Hepatocyte (in vitro differentiated cells): Measurements from ENCODE around the gene CRTAP. TPM values are rescaled to one million over a fixed set of nuclear protein-coding genes. Genes with fewer than 3 reads are reported as not detected.
"Not testable (repeated sequence)": the region's sequence is repeated elsewhere in the genome, so short reads cannot be mapped to it uniquely, and the experiment has no call there.

Experiments used
- DNase-seq: peaks from one replicate; pipeline ENCODE4 v3.0.0-alpha.2; 2016; ENCODE audit warnings: low spot score
- H2AFZ ChIP-seq: fragments of 200-600 bp; sonication (generic); 2 replicates; pipeline ENCODE4 v1.6.0; 2016; ENCODE audit warnings: antibody characterized with exemption, mild to moderate bottlenecking
- H3K27ac ChIP-seq: fragments of 200-600 bp; sonication (generic); 2 replicates; pipeline ENCODE4 v1.5.1; 2016; ENCODE audit warnings: mild to moderate bottlenecking
- H3K27me3 ChIP-seq: fragments of 200-600 bp; sonication (generic); 2 replicates; pipeline ENCODE4 v1.6.1; 2016
- H3K36me3 ChIP-seq: fragments of 200-600 bp; sonication (generic); replicated peaks from 2 replicates; pipeline ENCODE4 v1.5.1; 2016; ENCODE audit warnings: low read depth; ENCODE audit not compliant: insufficient read depth
- H3K4me1 ChIP-seq: fragments of 200-600 bp; sonication (generic); 2 replicates; pipeline ENCODE4 v1.5.1; 2016; ENCODE audit warnings: mild to moderate bottlenecking, moderate library complexity; ENCODE audit not compliant: insufficient read depth
- H3K4me2 ChIP-seq: fragments of 200-600 bp; sonication (generic); 2 replicates; pipeline ENCODE4 v1.6.0; 2016
- H3K4me3 ChIP-seq: fragments of 200-600 bp; sonication (generic); 2 replicates; pipeline ENCODE4 v1.5.1; 2016; ENCODE audit warnings: mild to moderate bottlenecking
- H3K79me2 ChIP-seq: fragments of 200-600 bp; sonication (generic); 2 replicates; pipeline ENCODE4 v1.6.0; 2017; ENCODE audit warnings: mild to moderate bottlenecking
- H3K9me2 ChIP-seq: fragments of 200-600 bp; sonication (generic); replicated peaks from 2 replicates; pipeline ENCODE4 v1.6.0; 2017; ENCODE audit warnings: mild to moderate bottlenecking; ENCODE audit not compliant: insufficient read depth
- H3K9me3 ChIP-seq: fragments of 200-600 bp; sonication (generic); 2 replicates; pipeline ENCODE4 v1.5.1; 2016; ENCODE audit warnings: low read depth, mild to moderate bottlenecking
- H4K20me1 ChIP-seq: fragments of 200-600 bp; sonication (generic); 2 replicates; pipeline ENCODE4 v1.6.0; 2016; ENCODE audit warnings: mild to moderate bottlenecking; ENCODE audit not compliant: insufficient read depth, poor library complexity, severe bottlenecking
- EZH2 ChIP-seq: fragments of 200-600 bp; sonication (generic); IDR thresholded peaks from 2 replicates; pipeline ENCODE4 v1.6.1; 2016; ENCODE audit warnings: antibody characterized with exemption, mild to moderate bottlenecking, borderline replicate concordance
- EZH2phosphoT487 ChIP-seq: fragments of 200-600 bp; sonication (generic); IDR thresholded peaks from one replicate; pipeline ENCODE4 v1.6.1; 2018; ENCODE audit warnings: antibody characterized with exemption, mild to moderate bottlenecking, low read depth, moderate library complexity; ENCODE audit not compliant: unreplicated experiment, severe bottlenecking
- WGBS: methylation state at CpG from one replicate; pipeline ENCODE4 v1.1.6; 2016; ENCODE audit warnings: low lambda C conversion rate; ENCODE audit errors: missing lambda C conversion rate; 5-methylcytosine and 5-hydroxymethylcytosine counted together
- polyA plus RNA-seq: library from polyadenylated mRNA; unstranded; fragments of >200 nt; fragmentation: Nextera tagmentation; extraction: Ambion mirVana; gene quantifications from 2 replicates; pipeline ENCODE4 v1.2.1, GENCODE V29; 2016
- total RNA-seq: library from RNA; depleted of rRNA; stranded (reverse); fragments of >200 nt; gene quantifications from 2 replicates; pipeline ENCODE4 v1.2.3, GENCODE V29; 2014
- TF ChIP-seq, protein P1 (sequence below): fragments of 200-600 bp; sonication (generic); IDR thresholded peaks from 2 replicates; pipeline ENCODE4 v1.5.1; 2016; ENCODE audit warnings: antibody characterized with exemption, mild to moderate bottlenecking; ENCODE audit not compliant: poor library complexity

Gene CRTAP
- total RNA-seq (178 and 201 TPM in 2 replicates), polyA plus RNA-seq (125 and 127 TPM in 2 replicates)

DNA sequence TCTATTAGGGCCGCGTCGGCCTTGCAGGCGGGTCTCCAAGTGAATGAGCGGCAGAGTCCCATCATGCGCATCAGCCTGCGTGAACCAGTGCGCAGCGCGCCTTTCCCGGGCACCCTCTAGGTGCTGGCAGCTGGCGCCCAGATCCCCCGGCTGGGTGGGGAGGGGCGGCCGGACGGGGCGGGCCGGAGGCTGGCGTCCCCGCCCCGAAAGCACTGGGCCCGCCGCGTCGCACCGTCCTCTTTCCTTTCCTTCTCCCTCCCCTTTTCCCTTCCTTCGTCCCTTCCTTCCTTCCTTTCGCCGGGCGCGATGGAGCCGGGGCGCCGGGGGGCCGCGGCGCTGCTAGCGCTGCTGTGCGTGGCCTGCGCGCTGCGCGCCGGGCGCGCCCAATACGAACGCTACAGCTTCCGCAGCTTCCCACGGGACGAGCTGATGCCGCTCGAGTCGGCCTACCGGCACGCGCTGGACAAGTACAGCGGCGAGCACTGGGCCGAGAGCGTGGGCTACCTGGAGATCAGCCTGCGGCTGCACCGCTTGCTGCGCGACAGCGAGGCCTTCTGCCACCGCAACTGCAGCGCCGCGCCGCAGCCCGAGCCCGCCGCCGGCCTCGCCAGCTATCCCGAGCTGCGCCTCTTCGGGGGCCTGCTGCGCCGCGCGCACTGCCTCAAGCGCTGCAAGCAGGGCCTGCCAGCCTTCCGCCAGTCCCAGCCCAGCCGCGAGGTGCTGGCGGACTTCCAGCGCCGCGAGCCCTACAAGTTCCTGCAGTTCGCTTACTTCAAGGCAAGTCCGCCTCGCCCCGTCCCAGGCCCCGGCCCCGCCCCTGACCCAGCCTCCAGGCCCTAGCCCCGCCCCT is at the start of gene CRTAP:
TSS of gene CRTAP (plus strand) at position 243 of the 850 bp plus-strand sequence. CDS start at position 307, 64 bp downstream.
- Histone ChIP-seq H2AFZ (peak within 1 kb of the TSS; percentile 91), H3K4me1 (peaks cover 5% of the 10 kb centered on the region), H3K36me3 (no peaks in the 10 kb centered on the region), H3K4me2 (peak within 1 kb of the TSS; percentile 90), H3K27me3 (no peaks in the 10 kb centered on the region), H3K27ac (peak within 1 kb of the TSS; percentile 91), H3K9me2 (no peaks in the 10 kb centered on the region), H3K9me3 (no peaks in the 10 kb centered on the region), H4K20me1 (no peaks in the 10 kb centered on the region), H3K4me3 (peak within 1 kb of the TSS; percentile 64), H3K79me2 (peaks cover 23% of the 10 kb centered on the region)
- TF ChIP-seq, protein P1, sequence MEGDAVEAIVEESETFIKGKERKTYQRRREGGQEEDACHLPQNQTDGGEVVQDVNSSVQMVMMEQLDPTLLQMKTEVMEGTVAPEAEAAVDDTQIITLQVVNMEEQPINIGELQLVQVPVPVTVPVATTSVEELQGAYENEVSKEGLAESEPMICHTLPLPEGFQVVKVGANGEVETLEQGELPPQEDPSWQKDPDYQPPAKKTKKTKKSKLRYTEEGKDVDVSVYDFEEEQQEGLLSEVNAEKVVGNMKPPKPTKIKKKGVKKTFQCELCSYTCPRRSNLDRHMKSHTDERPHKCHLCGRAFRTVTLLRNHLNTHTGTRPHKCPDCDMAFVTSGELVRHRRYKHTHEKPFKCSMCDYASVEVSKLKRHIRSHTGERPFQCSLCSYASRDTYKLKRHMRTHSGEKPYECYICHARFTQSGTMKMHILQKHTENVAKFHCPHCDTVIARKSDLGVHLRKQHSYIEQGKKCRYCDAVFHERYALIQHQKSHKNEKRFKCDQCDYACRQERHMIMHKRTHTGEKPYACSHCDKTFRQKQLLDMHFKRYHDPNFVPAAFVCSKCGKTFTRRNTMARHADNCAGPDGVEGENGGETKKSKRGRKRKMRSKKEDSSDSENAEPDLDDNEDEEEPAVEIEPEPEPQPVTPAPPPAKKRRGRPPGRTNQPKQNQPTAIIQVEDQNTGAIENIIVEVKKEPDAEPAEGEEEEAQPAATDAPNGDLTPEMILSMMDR: no peak
- under 1% methylated on average over 30 of the region's 98 CpGs for WGBS
- DNase-seq: peak; percentile 95

DNA sequence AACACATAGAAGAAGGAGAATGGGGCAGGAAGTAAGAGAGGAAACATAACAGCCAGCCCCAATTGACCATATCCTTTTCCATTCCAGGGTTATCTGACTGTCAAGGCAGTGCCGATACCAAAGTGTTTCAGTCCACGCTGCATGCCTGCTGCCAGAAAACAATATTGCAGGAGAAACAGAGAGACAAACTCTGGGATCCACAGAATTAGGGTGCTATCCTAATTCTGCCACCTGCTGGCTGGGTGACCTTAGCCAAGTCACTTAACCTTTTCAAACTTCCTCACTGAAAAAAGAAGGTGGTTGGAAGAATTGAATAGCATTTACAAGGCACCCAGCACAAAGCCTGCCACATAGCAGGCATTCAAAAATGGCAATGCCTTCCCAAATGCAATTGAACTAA is 48.9 kb upstream of the CRTAP start:
- Histone ChIP-seq H3K4me3 (no peak overlapping the region), H3K79me2 (no peaks in the 10 kb centered on the region), H3K27ac (no peak overlapping the region), H3K27me3 (no peaks in the 10 kb centered on the region), H3K4me1 (peaks cover 25% of the 10 kb centered on the region), H3K9me3 (no peaks in the 10 kb centered on the region), H3K9me2 (no peaks in the 10 kb centered on the region), H3K4me2 (no peak overlapping the region), H2AFZ (no peak overlapping the region), H4K20me1 (no peaks in the 10 kb centered on the region), H3K36me3 (no peaks in the 10 kb centered on the region)
- 100% methylated on average over 2 of the region's 2 CpGs for WGBS
- no peak for DNase-seq
- TF ChIP-seq, protein P1: no peak
- TF ChIP-seq EZH2phosphoT487 (no peak), EZH2 (no peak)

DNA sequence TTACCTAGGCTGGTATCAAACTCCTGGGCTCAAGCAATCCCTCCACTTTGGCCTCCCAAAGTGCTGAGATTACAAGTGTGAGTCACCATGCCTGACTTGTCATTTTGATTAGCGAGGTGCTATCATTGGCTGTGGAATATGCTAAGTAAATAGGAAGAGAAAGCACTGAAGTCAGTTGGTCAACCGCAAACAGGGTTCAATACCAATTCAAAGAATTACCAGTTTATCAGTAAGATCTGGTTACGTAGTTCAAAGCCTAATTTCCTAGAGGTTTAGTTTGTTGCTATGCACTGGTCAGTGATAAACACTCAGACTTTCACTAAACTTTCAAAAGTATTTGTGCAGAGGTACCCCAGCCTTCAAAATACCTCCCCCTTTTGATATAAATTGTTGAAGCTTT is 46.3 kb upstream of the CRTAP start:
- H3K4me2 ChIP-seq: no peak overlapping the region

DNA sequence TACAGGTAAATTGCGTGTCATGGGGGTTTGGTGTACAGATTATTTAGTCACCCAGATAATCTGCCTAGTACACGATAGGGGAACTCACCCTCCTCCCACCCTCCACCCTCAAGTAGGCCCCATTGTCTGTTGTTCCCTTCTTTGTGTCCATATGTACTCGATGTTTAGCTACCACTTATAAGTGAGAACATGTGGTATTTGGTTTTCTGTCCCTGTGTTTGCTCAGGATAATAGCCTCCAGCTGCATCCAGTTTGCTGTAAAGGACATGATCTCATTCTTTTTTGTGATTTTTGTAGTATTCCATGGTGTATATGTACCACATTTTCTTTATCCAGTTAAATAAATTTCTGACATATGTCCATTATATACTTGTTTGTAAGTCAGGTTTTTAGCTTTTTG is 44.0 kb upstream of the CRTAP start:
- DNase-seq, H3K27me3 ChIP-seq, H3K36me3 ChIP-seq, H4K20me1 ChIP-seq, H2AFZ ChIP-seq, H3K4me3 ChIP-seq, H3K9me3 ChIP-seq, H3K9me2 ChIP-seq: not testable (repeated sequence)
- Histone ChIP-seq H3K27ac (peak overlapping the region; percentile 85), H3K4me1 (peaks cover 35% of the 10 kb centered on the region), H3K79me2 (peaks cover 19% of the 10 kb centered on the region), H3K4me2 (peak overlapping the region; percentile 23)
- 23% methylated on average over 3 of the region's 3 CpGs for WGBS

More for the DNA sequence above, 46.3 kb upstream of the CRTAP start:
- Histone ChIP-seq H3K4me3 (no peak overlapping the region), H3K27me3 (no peaks in the 10 kb centered on the region), H4K20me1 (no peaks in the 10 kb centered on the region), H3K36me3 (no peaks in the 10 kb centered on the region), H2AFZ (no peak overlapping the region), H3K9me3 (no peaks in the 10 kb centered on the region), H3K79me2 (peaks cover 8% of the 10 kb centered on the region), H3K9me2 (no peaks in the 10 kb centered on the region), H3K4me1 (peaks cover 36% of the 10 kb centered on the region), H3K27ac (no peak overlapping the region)
- WGBS: 50% methylated on average over 3 of the region's 3 CpGs
- TF ChIP-seq EZH2phosphoT487 (no peak), EZH2 (no peak)
- TF ChIP-seq, protein P1: no peak
- DNase-seq: no peak
